Astrocyte (in vitro differentiated cells and primary cell): ENCODE data around the gene FAM3D. TPM values are rescaled to one million over a fixed set of nuclear protein-coding genes. Genes with fewer than 3 reads are reported as not detected.

Experiments used
- DNase-seq: peaks from one replicate; pipeline ENCODE4 v3.0.0-alpha.2; 2010; ENCODE audit warnings: low read depth
- FAIRE-seq: peaks from 2 replicates; lab custom pipeline; 2011; peaks lifted over from hg19 to GRCh38; lab: Jason Lieb, UNC
- H2AFZ ChIP-seq: 2 replicates; pipeline ENCODE4 v1.6.0; 2012; ENCODE audit warnings: low read depth, low read length, inconsistent platforms
- H3K27ac ChIP-seq: 2 replicates; pipeline ENCODE4 v1.5.1; 2011; ENCODE audit warnings: low read depth, low read length, inconsistent platforms
- H3K27me3 ChIP-seq: 2 replicates; pipeline ENCODE4 v1.6.0; 2011; ENCODE audit warnings: low read length, inconsistent platforms; ENCODE audit not compliant: insufficient read depth
- H3K36me3 ChIP-seq: 2 replicates; pipeline ENCODE4 v1.5.1; 2011; ENCODE audit warnings: low read length, inconsistent platforms; ENCODE audit not compliant: insufficient read depth
- H3K4me1 ChIP-seq: 2 replicates; pipeline ENCODE4 v1.5.1; 2011; ENCODE audit warnings: low read length, inconsistent platforms; ENCODE audit not compliant: insufficient read depth
- H3K4me2 ChIP-seq: 2 replicates; pipeline ENCODE4 v1.6.0; 2012; ENCODE audit warnings: low read length, inconsistent platforms
- H3K4me3 ChIP-seq: 2 replicates; pipeline ENCODE4 v1.5.1; 2011; ENCODE audit warnings: low read depth, mild to moderate bottlenecking, low read length, inconsistent platforms; ENCODE audit not compliant: insufficient read depth
- H3K79me2 ChIP-seq: 2 replicates; pipeline ENCODE4 v1.6.0; 2012; ENCODE audit warnings: mild to moderate bottlenecking, low read length, inconsistent platforms; ENCODE audit not compliant: insufficient read depth
- H3K9ac ChIP-seq: 2 replicates; pipeline ENCODE4 v1.6.0; 2012; ENCODE audit warnings: mild to moderate bottlenecking, low read length, inconsistent platforms
- H3K9me3 ChIP-seq: 2 replicates; pipeline ENCODE4 v1.5.1; 2012; ENCODE audit warnings: low read depth, mild to moderate bottlenecking, low read length, inconsistent platforms; ENCODE audit not compliant: insufficient read depth
- H4K20me1 ChIP-seq: 2 replicates; pipeline ENCODE4 v1.6.0; 2012; ENCODE audit warnings: low read length, inconsistent platforms; ENCODE audit not compliant: insufficient read depth
- H3K27ac Mint-ChIP-seq: one replicate; pipeline ENCODE4 v1.8.0; 2021; ENCODE audit warnings: mild to moderate bottlenecking, mixed read lengths; ENCODE audit not compliant: unreplicated experiment
- H3K27me3 Mint-ChIP-seq: one replicate; pipeline ENCODE4 v1.8.0; 2021; ENCODE audit warnings: low read depth, mixed read lengths; ENCODE audit not compliant: unreplicated experiment
- H3K36me3 Mint-ChIP-seq: one replicate; pipeline ENCODE4 v1.8.0; 2021; ENCODE audit warnings: low read depth, mixed read lengths; ENCODE audit not compliant: unreplicated experiment
- H3K4me1 Mint-ChIP-seq: one replicate; pipeline ENCODE4 v1.8.0; 2021; ENCODE audit warnings: low read depth, mixed read lengths; ENCODE audit not compliant: unreplicated experiment
- H3K4me3 Mint-ChIP-seq: one replicate; pipeline ENCODE4 v1.8.0; 2021; ENCODE audit warnings: mild to moderate bottlenecking, moderate library complexity, mixed read lengths; ENCODE audit not compliant: unreplicated experiment
- H3K9me3 Mint-ChIP-seq: one replicate; pipeline ENCODE4 v1.8.0; 2021; ENCODE audit warnings: mild to moderate bottlenecking, mixed read lengths; ENCODE audit not compliant: unreplicated experiment
- CTCF ChIP-seq: IDR thresholded peaks from 2 replicates; pipeline ENCODE4 v1.5.1; 2011; ENCODE audit warnings: low read depth, mild to moderate bottlenecking, inconsistent platforms, low read length, moderate library complexity; ENCODE audit not compliant: insufficient read depth
- EZH2 ChIP-seq: IDR thresholded peaks from 2 replicates; pipeline ENCODE4 v1.6.1; 2012; ENCODE audit warnings: mild to moderate bottlenecking, low read length, inconsistent platforms; ENCODE audit not compliant: insufficient read depth
- total RNA-seq: library from RNA; stranded (reverse); gene quantifications from 2 replicates; pipeline ENCODE4 v1.2.1, GENCODE V29; 2021

The FAM3D gene
- total RNA-seq, 1 donor from 2014 or later = not detected

GRCh38 chr3:58588030-58588614 lies 78.5 kb downstream of the FAM3D start:
- H3K4me2 ChIP-seq = no peak overlapping the region
- H3K27me3 ChIP-seq = peaks cover 24% of the 10 kb centered on the region
- H3K79me2 ChIP-seq = no peaks in the 10 kb centered on the region
- H3K9me3 ChIP-seq = no peaks in the 10 kb centered on the region
- Mint-ChIP-seq H3K9me3 (peaks cover 13% of the 10 kb centered on the region), H3K27me3 (peaks cover 42% of the 10 kb centered on the region), H3K36me3 (peaks cover 7% of the 10 kb centered on the region), H3K4me1 (peaks cover 4% of the 10 kb centered on the region), H3K4me3 (no peak overlapping the region), H3K27ac (no peak overlapping the region)
- no peak overlapping the region for H3K4me3 ChIP-seq
- H3K4me1 ChIP-seq = peaks cover 3% of the 10 kb centered on the region
- H3K36me3 ChIP-seq = no peaks in the 10 kb centered on the region
- FAIRE-seq = no peak
- no peak overlapping the region for H3K9ac ChIP-seq
- no peak overlapping the region for H3K27ac ChIP-seq
- DNase-seq = peak; percentile 19
- TF ChIP-seq EZH2 (no peak), CTCF (no peak)
- H4K20me1 ChIP-seq = no peaks in the 10 kb centered on the region
- H2AFZ ChIP-seq = no peak overlapping the region

- H3K27me3 Mint-ChIP-seq = peaks cover 48% of the 10 kb centered on the region
Measured at GRCh38 chr3:58586776-58587192, 79.8 kb downstream of the FAM3D start.

More at GRCh38 chr3:58586776-58587192, 79.8 kb downstream of the FAM3D start:
- peaks cover 27% of the 10 kb centered on the region for H3K27me3 ChIP-seq
- no peak overlapping the region for H3K27ac ChIP-seq
- H3K4me1 ChIP-seq = peaks cover 3% of the 10 kb centered on the region
- H3K79me2 ChIP-seq = no peaks in the 10 kb centered on the region
- no peak overlapping the region for H3K9ac ChIP-seq
- H4K20me1 ChIP-seq = no peaks in the 10 kb centered on the region
- H3K9me3 ChIP-seq = no peaks in the 10 kb centered on the region
- H2AFZ ChIP-seq = no peak overlapping the region
- peaks cover 4% of the 10 kb centered on the region for H3K4me1 Mint-ChIP-seq
- DNase-seq = no peak
- H3K9me3 Mint-ChIP-seq = peaks cover 13% of the 10 kb centered on the region
- H3K4me2 ChIP-seq = no peak overlapping the region
- H3K36me3 Mint-ChIP-seq = peaks cover 7% of the 10 kb centered on the region
- FAIRE-seq = no peak
- H3K27ac Mint-ChIP-seq = no peak overlapping the region
- no peaks in the 10 kb centered on the region for H3K36me3 ChIP-seq
- no peak overlapping the region for H3K4me3 ChIP-seq
- no peak for TF ChIP-seq CTCF
- TF ChIP-seq EZH2 = peak; percentile 87
- no peak overlapping the region for H3K4me3 Mint-ChIP-seq
